Neural cell (in vitro differentiated cells): ENCODE results near the gene POLRMT. TPM values are rescaled to one million over a fixed set of nuclear protein-coding genes. Genes with fewer than 3 reads are reported as not detected.

Source experiments
- H2AFZ ChIP-seq: fragments of 200-600, 300-800 bp; sonication (generic), shearing (Covaris generic); 2 replicates; pipeline ENCODE4 v1.6.0; 2014; ENCODE audit warnings: low read depth, mild to moderate bottlenecking, antibody characterized with exemption, low read length, moderate library complexity
- H3F3A ChIP-seq: fragments of 200-600 bp; shearing (Covaris generic); 2 replicates; pipeline ENCODE4 v1.6.1; 2016; ENCODE audit warnings: mild to moderate bottlenecking, moderate library complexity, mixed read lengths, antibody characterized with exemption, low read length; ENCODE audit not compliant: insufficient read depth, poor library complexity, severe bottlenecking
- H3K27ac ChIP-seq: fragments of 200-600, 300-800 bp; sonication (generic), shearing (Covaris generic); 2 replicates; pipeline ENCODE4 v1.5.1; 2014; ENCODE audit warnings: mild to moderate bottlenecking, low read length, moderate library complexity
- H3K27me3 ChIP-seq: fragments of 300-800, 200-600 bp; sonication (generic), shearing (Covaris generic); 2 replicates; pipeline ENCODE4 v1.6.0; 2014; ENCODE audit warnings: mild to moderate bottlenecking, low read depth, low read length, moderate library complexity; ENCODE audit not compliant: insufficient read depth
- H3K36me3 ChIP-seq: fragments of 300-800, 200-600 bp; sonication (generic), shearing (Covaris generic); 2 replicates; pipeline ENCODE4 v1.5.1; 2014; ENCODE audit warnings: mild to moderate bottlenecking, antibody characterized with exemption, low read length, moderate library complexity; ENCODE audit not compliant: insufficient read depth
- H3K4me2 ChIP-seq: fragments of 300-800, 200-600 bp; sonication (generic), shearing (Covaris generic); 2 replicates; pipeline ENCODE4 v1.6.0; 2014; ENCODE audit warnings: mild to moderate bottlenecking, low read length
- H3K4me3 ChIP-seq: fragments of 300-800, 200-600 bp; sonication (generic), shearing (Covaris generic); 2 replicates; pipeline ENCODE4 v1.5.1; 2014; ENCODE audit warnings: mild to moderate bottlenecking, low read length, moderate library complexity
- H3K79me2 ChIP-seq: fragments of 200-600 bp; shearing (Covaris generic); replicated peaks from 2 replicates; pipeline ENCODE4 v1.6.0; 2014; ENCODE audit warnings: mild to moderate bottlenecking, low read length, moderate library complexity; ENCODE audit not compliant: insufficient read depth
- H3K9ac ChIP-seq: fragments of 300-800, 200-600 bp; sonication (generic), shearing (Covaris generic); 2 replicates; pipeline ENCODE4 v1.6.1; 2016; ENCODE audit warnings: mild to moderate bottlenecking, low read length, mixed read lengths
- H3K9me2 ChIP-seq: fragments of 200-600 bp; shearing (Covaris generic); 2 replicates; pipeline ENCODE4 v1.6.1; 2016; ENCODE audit warnings: mild to moderate bottlenecking, low read length, mixed read lengths; ENCODE audit not compliant: insufficient read depth
- H3K9me3 ChIP-seq: fragments of 200-600, 300-800 bp; sonication (generic), shearing (Covaris generic); 2 replicates; pipeline ENCODE4 v1.6.1; 2016; ENCODE audit warnings: mild to moderate bottlenecking, mixed run types, low read length, moderate library complexity, mixed read lengths
- H4K20me1 ChIP-seq: fragments of 200-600 bp; shearing (Covaris generic); 2 replicates; pipeline ENCODE4 v1.6.1; 2016; ENCODE audit warnings: mild to moderate bottlenecking, mixed run types; ENCODE audit not compliant: insufficient read depth
- EP300 ChIP-seq: fragments of 450-650 bp; conservative IDR thresholded peaks from 2 replicates; pipeline ENCODE4 v1.6.1; 2014; ENCODE audit warnings: antibody characterized with exemption, mild to moderate bottlenecking, moderate library complexity; ENCODE audit not compliant: poor library complexity, severe bottlenecking
- EZH2 ChIP-seq: fragments of 200-600, 300-800 bp; shearing (Covaris generic), sonication (generic); IDR thresholded peaks from 2 replicates; pipeline ENCODE4 v1.6.1; 2014; ENCODE audit warnings: antibody characterized with exemption, low read length, borderline replicate concordance, mild to moderate bottlenecking; ENCODE audit not compliant: insufficient read depth, poor library complexity, severe bottlenecking
- MXI1 ChIP-seq: fragments of 450-650 bp; conservative IDR thresholded peaks from 2 replicates; pipeline ENCODE4 v1.6.1; 2014; ENCODE audit warnings: antibody characterized with exemption, mild to moderate bottlenecking; ENCODE audit not compliant: poor library complexity, severe bottlenecking
- POLR2AphosphoS5 ChIP-seq: IDR thresholded peaks from 2 replicates; pipeline ENCODE4 v1.6.1; 2012
- RAD21 ChIP-seq: fragments of 450-650 bp; conservative IDR thresholded peaks from 2 replicates; pipeline ENCODE4 v1.6.1; 2014; ENCODE audit warnings: antibody characterized with exemption, mild to moderate bottlenecking, moderate library complexity
- SMC3 ChIP-seq: fragments of 450-650 bp; conservative IDR thresholded peaks from 2 replicates; pipeline ENCODE4 v1.6.1; 2014; ENCODE audit warnings: antibody characterized with exemption, mild to moderate bottlenecking, moderate library complexity; ENCODE audit not compliant: poor library complexity
- TAF1 ChIP-seq: IDR thresholded peaks from 2 replicates; pipeline ENCODE4 v1.6.1; 2012; ENCODE audit warnings: low read depth
- polyA plus RNA-seq: library from polyadenylated mRNA; depleted of rRNA; stranded (reverse); fragments of >200 nt; gene quantifications from 2 replicates; pipeline ENCODE4 v1.2.3, GENCODE V29; 2014
- TF ChIP-seq, protein P1 (sequence below): fragments of 450-650 bp; IDR thresholded peaks from 2 replicates; pipeline ENCODE4 v1.5.1; 2014; ENCODE audit warnings: antibody characterized with exemption, mild to moderate bottlenecking, moderate library complexity; ENCODE audit not compliant: poor library complexity, severe bottlenecking
- TF ChIP-seq, protein P2 (sequence below): IDR thresholded peaks from 2 replicates; pipeline ENCODE4 v1.6.1; 2012; ENCODE audit warnings: borderline replicate concordance

POLRMT gene
- polyA plus RNA-seq, 1 donor from 2014 or later: 28.3 TPM

DNA sequence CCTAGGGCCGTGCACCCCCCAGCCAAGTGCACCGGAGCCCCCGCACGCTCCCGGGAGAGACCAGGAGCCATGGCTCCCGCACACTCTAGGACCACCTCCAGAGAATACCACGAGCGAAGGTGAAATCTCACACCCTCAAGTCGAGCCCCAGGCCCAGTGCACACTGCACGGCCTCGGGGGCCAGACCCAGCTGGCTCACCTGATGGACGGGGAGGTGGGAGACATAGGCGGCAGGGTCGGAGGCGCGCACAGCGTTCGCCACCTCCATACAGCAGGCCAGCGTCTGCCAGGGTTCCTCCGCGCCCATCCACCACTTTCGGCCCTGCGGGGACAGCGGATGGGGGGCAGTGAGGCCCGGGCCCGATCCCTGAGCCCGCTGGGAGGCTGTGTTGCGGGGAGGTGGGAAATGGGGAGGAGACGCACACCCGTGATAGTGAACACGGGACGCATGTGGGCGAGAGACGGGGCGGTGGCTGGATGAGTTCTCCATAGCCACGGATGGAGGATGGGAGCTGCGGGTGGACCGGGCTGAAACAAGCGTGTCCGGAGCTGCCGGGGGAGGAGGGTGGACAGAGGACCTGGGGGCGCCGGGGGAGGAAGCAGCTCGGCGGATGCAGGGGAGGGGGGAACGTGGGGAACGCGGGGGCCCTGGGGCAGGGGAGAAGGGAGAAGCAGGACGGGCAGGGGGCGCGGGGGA lies 13.0 kb downstream of the POLRMT start:
- H3K9me3 ChIP-seq: no peaks in the 10 kb centered on the region
- H3K4me2 ChIP-seq: no peak overlapping the region
- H2AFZ ChIP-seq: no peak overlapping the region
- H3K9ac ChIP-seq: no peak overlapping the region
- H3K27me3 ChIP-seq: no peaks in the 10 kb centered on the region
- H3F3A ChIP-seq: no peaks in the 10 kb centered on the region
- no peaks in the 10 kb centered on the region for H3K9me2 ChIP-seq
- no peaks in the 10 kb centered on the region for H3K79me2 ChIP-seq
- no peak overlapping the region for H3K4me3 ChIP-seq
- no peak for TF ChIP-seq MXI1
- no peak for TF ChIP-seq TAF1
- TF ChIP-seq SMC3: no peak
- no peak for TF ChIP-seq POLR2AphosphoS5
- TF ChIP-seq, protein P1, sequence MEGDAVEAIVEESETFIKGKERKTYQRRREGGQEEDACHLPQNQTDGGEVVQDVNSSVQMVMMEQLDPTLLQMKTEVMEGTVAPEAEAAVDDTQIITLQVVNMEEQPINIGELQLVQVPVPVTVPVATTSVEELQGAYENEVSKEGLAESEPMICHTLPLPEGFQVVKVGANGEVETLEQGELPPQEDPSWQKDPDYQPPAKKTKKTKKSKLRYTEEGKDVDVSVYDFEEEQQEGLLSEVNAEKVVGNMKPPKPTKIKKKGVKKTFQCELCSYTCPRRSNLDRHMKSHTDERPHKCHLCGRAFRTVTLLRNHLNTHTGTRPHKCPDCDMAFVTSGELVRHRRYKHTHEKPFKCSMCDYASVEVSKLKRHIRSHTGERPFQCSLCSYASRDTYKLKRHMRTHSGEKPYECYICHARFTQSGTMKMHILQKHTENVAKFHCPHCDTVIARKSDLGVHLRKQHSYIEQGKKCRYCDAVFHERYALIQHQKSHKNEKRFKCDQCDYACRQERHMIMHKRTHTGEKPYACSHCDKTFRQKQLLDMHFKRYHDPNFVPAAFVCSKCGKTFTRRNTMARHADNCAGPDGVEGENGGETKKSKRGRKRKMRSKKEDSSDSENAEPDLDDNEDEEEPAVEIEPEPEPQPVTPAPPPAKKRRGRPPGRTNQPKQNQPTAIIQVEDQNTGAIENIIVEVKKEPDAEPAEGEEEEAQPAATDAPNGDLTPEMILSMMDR: no peak
- no peak for TF ChIP-seq EZH2
- no peak for TF ChIP-seq RAD21
- no peak for TF ChIP-seq EP300
- TF ChIP-seq, protein P2, sequence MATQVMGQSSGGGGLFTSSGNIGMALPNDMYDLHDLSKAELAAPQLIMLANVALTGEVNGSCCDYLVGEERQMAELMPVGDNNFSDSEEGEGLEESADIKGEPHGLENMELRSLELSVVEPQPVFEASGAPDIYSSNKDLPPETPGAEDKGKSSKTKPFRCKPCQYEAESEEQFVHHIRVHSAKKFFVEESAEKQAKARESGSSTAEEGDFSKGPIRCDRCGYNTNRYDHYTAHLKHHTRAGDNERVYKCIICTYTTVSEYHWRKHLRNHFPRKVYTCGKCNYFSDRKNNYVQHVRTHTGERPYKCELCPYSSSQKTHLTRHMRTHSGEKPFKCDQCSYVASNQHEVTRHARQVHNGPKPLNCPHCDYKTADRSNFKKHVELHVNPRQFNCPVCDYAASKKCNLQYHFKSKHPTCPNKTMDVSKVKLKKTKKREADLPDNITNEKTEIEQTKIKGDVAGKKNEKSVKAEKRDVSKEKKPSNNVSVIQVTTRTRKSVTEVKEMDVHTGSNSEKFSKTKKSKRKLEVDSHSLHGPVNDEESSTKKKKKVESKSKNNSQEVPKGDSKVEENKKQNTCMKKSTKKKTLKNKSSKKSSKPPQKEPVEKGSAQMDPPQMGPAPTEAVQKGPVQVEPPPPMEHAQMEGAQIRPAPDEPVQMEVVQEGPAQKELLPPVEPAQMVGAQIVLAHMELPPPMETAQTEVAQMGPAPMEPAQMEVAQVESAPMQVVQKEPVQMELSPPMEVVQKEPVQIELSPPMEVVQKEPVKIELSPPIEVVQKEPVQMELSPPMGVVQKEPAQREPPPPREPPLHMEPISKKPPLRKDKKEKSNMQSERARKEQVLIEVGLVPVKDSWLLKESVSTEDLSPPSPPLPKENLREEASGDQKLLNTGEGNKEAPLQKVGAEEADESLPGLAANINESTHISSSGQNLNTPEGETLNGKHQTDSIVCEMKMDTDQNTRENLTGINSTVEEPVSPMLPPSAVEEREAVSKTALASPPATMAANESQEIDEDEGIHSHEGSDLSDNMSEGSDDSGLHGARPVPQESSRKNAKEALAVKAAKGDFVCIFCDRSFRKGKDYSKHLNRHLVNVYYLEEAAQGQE: no peak
- no peak overlapping the region for H3K27ac ChIP-seq
- H4K20me1 ChIP-seq: no peaks in the 10 kb centered on the region
- no peaks in the 10 kb centered on the region for H3K36me3 ChIP-seq

DNA sequence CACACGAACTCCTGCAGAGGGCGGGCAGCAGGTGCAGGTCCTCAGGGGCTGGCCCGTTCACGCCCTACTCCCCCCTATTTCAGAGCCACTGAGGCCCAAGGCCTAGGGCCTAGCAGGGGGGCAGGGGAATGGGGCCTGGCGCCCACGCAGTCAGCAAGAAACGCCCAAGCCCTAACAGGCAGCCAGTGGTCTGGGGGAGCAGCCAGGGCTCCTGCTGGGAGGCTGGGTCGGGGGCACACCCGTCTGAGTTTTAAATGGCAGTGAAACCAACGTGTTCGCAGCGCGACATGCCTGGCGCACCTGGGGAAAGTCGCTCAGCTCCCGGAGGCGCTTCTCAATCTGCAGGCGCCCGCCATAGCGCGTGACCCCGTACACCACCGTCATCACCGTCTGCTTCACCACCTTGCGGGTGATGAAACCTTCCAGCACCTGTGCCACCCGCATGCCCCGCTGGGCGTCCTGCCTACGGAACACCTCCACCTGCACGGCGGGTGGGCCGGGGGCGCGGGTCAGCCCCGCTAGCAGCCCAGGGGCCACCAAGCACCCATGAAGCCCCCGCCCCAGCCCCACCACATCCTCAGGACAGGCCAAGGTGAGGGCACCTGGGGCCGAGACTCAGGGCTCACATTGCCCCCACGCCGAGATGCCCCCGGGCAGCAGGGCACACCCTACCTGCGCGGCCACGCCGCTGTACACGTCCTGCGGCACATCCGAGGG lies 13.9 kb downstream of the POLRMT start:
- Histone ChIP-seq H3K4me2 (no peak overlapping the region), H3K79me2 (no peaks in the 10 kb centered on the region), H3K9ac (no peak overlapping the region), H4K20me1 (no peaks in the 10 kb centered on the region), H3K36me3 (no peaks in the 10 kb centered on the region), H3K4me3 (no peak overlapping the region), H3K27ac (no peak overlapping the region), H3K9me3 (no peaks in the 10 kb centered on the region), H3F3A (no peaks in the 10 kb centered on the region), H3K27me3 (no peaks in the 10 kb centered on the region), H3K9me2 (no peaks in the 10 kb centered on the region), H2AFZ (no peak overlapping the region)
- TF ChIP-seq POLR2AphosphoS5: no peak
- TF ChIP-seq SMC3: no peak
- no peak for TF ChIP-seq MXI1
- TF ChIP-seq, protein P2: no peak
- TF ChIP-seq, protein P1: no peak
- TF ChIP-seq RAD21: no peak
- no peak for TF ChIP-seq EZH2
- no peak for TF ChIP-seq TAF1
- no peak for TF ChIP-seq EP300
